ENCODE measurements around the gene ITGA3. TPM values are rescaled to one million over a fixed set of nuclear protein-coding genes. Genes with fewer than 3 reads are reported as not detected.

The ITGA3 gene
- polyA plus RNA-seq, 2 donors: 38.3 to 41.8 TPM

DNA sequence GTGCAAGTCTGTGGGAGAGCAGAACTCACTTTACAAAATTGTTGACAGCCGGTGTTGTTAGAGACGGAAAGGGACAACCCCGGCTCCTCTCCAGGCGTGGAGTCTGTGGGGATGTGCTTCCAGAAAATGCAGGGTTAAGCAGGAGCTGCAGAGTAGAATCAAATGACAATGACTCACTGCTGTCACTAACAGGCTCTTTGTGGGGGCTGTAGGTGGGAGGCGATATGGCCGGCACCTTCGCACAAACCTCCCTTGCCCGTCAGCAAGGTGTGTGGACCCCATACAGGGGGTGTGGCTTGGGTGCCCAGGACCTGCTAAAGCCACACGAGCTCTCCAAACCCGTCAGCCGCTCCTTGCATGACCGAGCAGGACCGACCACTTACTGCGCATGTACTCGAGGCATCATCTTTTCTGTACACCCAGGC, 45.0 kb downstream of the ITGA3 start:
- Histone ChIP-seq H3K36me3 (ENCODE audit: control insufficient read depth in 2 of 2, insufficient read depth in 2 of 2, low read length in 1 of 2) (peaks cover 5 to 18% of the 10 kb centered on the region in 2 donors), H3K4me3 (ENCODE audit: low read depth in 1 of 2, low read length in 2 of 2) (no peak overlapping the region), H3K27ac (ENCODE audit: low read depth in 2 of 2, low read length in 1 of 2) (peak overlapping the region; percentile 30 to 70), H3K27me3 (ENCODE audit: control insufficient read depth in 1 of 2, insufficient read depth in 2 of 2, low read length in 2 of 2) (no peaks in the 10 kb centered on the region), H3K9me3 (ENCODE audit: control insufficient read depth in 2 of 2, insufficient read depth in 1 of 2, low read depth in 1 of 2, low read length in 1 of 2) (no peaks in the 10 kb centered on the region), H3K4me1 (ENCODE audit: control insufficient read depth in 2 of 2, insufficient read depth in 2 of 2, low read length in 1 of 2) (peaks cover 20 to 33% of the 10 kb centered on the region in 2 donors)
- WGBS, 2 donors: 36 to 42% methylated on average over 15 of the region's 15 CpGs

DNA sequence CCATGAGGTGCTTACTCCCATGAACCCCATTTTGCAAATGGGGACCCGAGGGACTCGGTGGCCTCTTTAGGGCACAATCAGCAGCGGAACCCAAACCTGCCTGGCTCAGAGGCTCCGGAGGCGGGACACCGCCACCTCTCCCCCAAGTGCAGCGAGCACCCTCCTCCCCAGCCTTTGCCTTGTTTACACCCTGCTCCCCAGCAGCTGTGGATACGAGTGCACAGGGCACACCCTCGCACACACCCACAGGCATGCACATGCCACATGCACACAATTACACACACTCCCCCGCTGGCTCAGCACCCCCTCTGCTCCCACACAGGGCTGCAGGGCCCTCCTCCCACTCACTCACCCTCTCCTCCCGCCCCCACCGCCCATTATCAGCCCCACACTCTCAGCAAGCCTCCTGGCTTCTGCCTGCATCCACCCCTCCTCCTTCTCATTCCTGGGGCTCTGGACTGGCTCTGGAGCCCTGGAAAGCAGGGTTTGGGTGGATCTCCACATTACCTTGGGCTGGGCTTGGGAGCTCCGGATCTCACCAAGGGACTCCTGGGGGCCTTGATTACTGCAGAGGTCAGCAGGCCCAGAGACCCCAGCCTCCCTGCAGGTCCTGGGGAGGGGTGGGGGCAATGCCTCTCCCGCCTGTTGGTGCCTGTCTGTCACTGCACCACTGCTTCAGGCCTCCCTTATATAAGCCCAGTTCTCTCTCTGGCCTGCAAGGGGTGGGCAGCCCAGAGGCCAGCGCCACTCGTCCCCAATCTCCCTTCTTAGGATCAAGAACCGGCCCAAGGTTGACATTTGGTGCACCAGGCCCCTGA, 45.6 kb downstream of the ITGA3 start:
- Histone ChIP-seq H3K9me3 (ENCODE audit: control insufficient read depth in 2 of 2, insufficient read depth in 1 of 2, low read depth in 1 of 2, low read length in 1 of 2) (no peaks in the 10 kb centered on the region), H3K4me3 (ENCODE audit: low read depth in 1 of 2, low read length in 2 of 2) (no peak overlapping the region), H3K4me1 (ENCODE audit: control insufficient read depth in 2 of 2, insufficient read depth in 2 of 2, low read length in 1 of 2) (peaks cover 14 to 28% of the 10 kb centered on the region in 2 donors), H3K36me3 (ENCODE audit: control insufficient read depth in 2 of 2, insufficient read depth in 2 of 2, low read length in 1 of 2) (peaks cover 5 to 18% of the 10 kb centered on the region in 2 donors), H3K27ac (ENCODE audit: low read depth in 2 of 2, low read length in 1 of 2) (peak overlapping the region; percentile 62 to 70), H3K27me3 (ENCODE audit: control insufficient read depth in 1 of 2, insufficient read depth in 2 of 2, low read length in 2 of 2) (no peaks in the 10 kb centered on the region)
- WGBS, 2 donors: 34 to 37% methylated on average over 17 of the region's 17 CpGs

DNA sequence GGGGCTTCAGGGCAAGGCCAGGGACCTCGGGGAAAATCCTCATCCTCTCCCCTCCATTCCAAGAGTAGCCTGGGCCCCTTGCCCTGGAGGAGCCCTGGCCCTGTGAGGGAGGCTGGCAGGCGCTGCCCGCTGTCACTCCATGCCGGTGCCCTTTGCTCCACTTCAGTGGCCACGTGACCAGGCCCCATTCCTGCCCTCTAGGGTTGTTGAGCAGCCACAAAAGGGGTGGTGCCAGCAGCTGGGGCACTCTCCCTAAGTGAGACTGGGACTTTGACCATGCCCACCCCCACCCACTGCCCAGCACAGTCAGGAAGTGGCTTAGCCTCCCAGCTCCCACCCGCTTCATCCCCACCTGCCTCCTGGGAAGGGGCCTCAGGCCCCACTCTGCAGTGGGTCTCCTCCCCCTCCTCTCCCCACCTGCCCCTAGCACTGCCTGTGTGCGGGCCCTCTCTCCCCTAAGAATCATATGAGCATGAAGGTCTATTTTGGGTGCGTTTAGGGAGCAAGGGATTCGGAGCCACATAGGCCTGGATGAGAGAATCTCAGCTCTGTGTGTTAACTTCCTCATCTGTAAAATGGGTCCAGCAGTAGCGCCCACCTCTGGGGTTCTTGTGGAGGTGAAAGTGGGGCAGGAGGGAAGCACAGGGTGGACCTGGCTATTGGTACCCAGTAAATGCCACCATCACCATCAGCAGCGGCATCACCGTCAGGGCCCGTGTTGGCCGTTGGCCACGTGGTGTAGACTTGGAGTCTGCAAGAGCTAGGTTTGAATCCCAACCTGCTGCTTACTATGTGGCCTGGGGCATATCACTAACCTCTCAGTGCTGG, 46.5 kb downstream of the ITGA3 start:
- 61 to 67% methylated on average over 15 of the region's 15 CpGs for WGBS, 2 donors
- Histone ChIP-seq H3K4me1 (ENCODE audit: control insufficient read depth in 2 of 2, insufficient read depth in 2 of 2, low read length in 1 of 2) (peaks cover 14 to 27% of the 10 kb centered on the region in 2 donors), H3K27me3 (ENCODE audit: control insufficient read depth in 1 of 2, insufficient read depth in 2 of 2, low read length in 2 of 2) (no peaks in the 10 kb centered on the region), H3K9me3 (ENCODE audit: control insufficient read depth in 2 of 2, insufficient read depth in 1 of 2, low read depth in 1 of 2, low read length in 1 of 2) (no peaks in the 10 kb centered on the region), H3K36me3 (ENCODE audit: control insufficient read depth in 2 of 2, insufficient read depth in 2 of 2, low read length in 1 of 2) (peaks cover 5 to 22% of the 10 kb centered on the region in 2 donors), H3K27ac (ENCODE audit: low read depth in 2 of 2, low read length in 1 of 2) (peak overlapping the region; percentile 62 to 70), H3K4me3 (ENCODE audit: low read depth in 1 of 2, low read length in 2 of 2) (no peak overlapping the region)

DNA sequence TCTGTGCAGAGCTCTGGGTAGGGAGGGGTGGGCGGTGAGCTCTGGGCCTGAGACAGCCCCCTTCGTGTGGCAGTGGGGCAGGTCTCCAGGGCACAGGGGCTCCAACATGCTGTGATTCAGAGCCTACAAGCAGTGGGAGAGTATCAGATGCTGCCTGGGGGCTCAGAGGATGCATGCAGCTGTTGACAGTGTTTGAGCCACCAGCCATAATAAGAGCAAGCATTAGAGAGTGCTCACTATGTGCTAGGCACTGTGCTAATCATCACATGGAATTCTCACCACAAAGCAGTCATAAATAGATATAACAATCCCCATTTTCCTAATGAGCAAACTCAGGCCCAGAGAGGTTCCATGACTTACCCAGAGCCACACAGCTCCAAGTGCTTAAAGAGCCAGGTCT, 47.3 kb downstream of the ITGA3 start:
- no peaks in the 10 kb centered on the region for H3K9me3 ChIP-seq (ENCODE audit: control insufficient read depth in 2 of 2, insufficient read depth in 1 of 2, low read depth in 1 of 2, low read length in 1 of 2)
- WGBS, 2 donors: 71 to 78% methylated on average over 2 of the region's 2 CpGs
- H3K27me3 ChIP-seq (ENCODE audit: control insufficient read depth in 1 of 2, insufficient read depth in 2 of 2, low read length in 2 of 2): no peaks in the 10 kb centered on the region
- peaks cover 5 to 18% of the 10 kb centered on the region in 2 donors for H3K36me3 ChIP-seq (ENCODE audit: control insufficient read depth in 2 of 2, insufficient read depth in 2 of 2, low read length in 1 of 2)
- H3K27ac ChIP-seq (ENCODE audit: low read depth in 2 of 2, low read length in 1 of 2): no peak overlapping the region
- H3K4me3 ChIP-seq (ENCODE audit: low read depth in 1 of 2, low read length in 2 of 2): no peak overlapping the region
- peaks cover 14 to 32% of the 10 kb centered on the region in 2 donors for H3K4me1 ChIP-seq (ENCODE audit: control insufficient read depth in 2 of 2, insufficient read depth in 2 of 2, low read length in 1 of 2)

DNA sequence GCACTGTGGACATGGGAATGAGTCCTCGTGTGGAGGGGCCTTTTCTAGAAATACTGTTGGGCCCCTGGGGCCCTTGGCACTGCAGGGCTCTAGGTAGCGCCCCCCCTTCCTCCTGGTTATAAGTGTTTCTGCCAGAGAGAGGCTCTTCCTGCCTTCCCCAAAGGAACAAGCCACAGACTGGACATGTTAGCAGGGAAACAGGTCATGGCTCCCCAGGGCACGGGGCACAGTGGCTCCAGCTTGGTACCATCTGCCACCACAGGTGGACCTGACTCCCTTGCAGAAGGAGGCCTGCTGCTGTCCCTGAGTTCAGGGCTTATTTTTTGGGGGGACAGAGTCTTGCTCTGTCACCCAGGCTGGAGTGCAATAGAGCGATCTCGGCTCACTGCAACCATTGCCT, 48.0 kb downstream of the ITGA3 start:
- H3K27ac ChIP-seq (ENCODE audit: low read depth in 2 of 2, low read length in 1 of 2): no peak overlapping the region
- peaks cover 14 to 30% of the 10 kb centered on the region in 2 donors for H3K4me1 ChIP-seq (ENCODE audit: control insufficient read depth in 2 of 2, insufficient read depth in 2 of 2, low read length in 1 of 2)
- H3K9me3 ChIP-seq (ENCODE audit: control insufficient read depth in 2 of 2, insufficient read depth in 1 of 2, low read depth in 1 of 2, low read length in 1 of 2): no peaks in the 10 kb centered on the region
- H3K4me3 ChIP-seq (ENCODE audit: low read depth in 1 of 2, low read length in 2 of 2): no peak overlapping the region
- H3K27me3 ChIP-seq (ENCODE audit: control insufficient read depth in 1 of 2, insufficient read depth in 2 of 2, low read length in 2 of 2): no peaks in the 10 kb centered on the region
- WGBS, 2 donors: 93 to 95% methylated on average over 5 of the region's 5 CpGs
- H3K36me3 ChIP-seq (ENCODE audit: control insufficient read depth in 2 of 2, insufficient read depth in 2 of 2, low read length in 1 of 2): peaks cover 5 to 14% of the 10 kb centered on the region in 2 donors

DNA sequence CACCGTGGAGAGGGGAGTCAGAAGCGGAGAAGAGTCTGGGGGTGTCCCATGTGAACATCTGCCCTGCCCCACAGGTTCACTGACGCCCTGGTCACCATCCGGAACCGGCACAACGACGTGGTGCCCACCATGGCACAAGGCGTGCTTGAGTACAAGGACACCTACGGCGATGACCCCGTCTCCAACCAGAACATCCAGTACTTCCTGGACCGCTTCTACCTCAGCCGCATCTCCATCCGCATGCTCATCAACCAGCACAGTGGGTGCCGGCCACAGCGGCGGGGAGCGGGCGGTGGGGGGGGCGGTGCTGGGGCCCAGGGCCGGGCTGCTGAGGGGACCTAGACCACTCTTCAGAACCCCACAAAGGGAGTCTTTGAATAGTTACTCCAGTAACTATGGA, 49.9 kb downstream of the ITGA3 start:
- H3K36me3 ChIP-seq (ENCODE audit: control insufficient read depth in 2 of 2, insufficient read depth in 2 of 2, low read length in 1 of 2): peaks cover 8 to 20% of the 10 kb centered on the region in 2 donors
- H3K4me3 ChIP-seq (ENCODE audit: low read depth in 1 of 2, low read length in 2 of 2): no peak overlapping the region
- no peaks in the 10 kb centered on the region for H3K27me3 ChIP-seq (ENCODE audit: control insufficient read depth in 1 of 2, insufficient read depth in 2 of 2, low read length in 2 of 2)
- no peaks in the 10 kb centered on the region for H3K9me3 ChIP-seq (ENCODE audit: control insufficient read depth in 2 of 2, insufficient read depth in 1 of 2, low read depth in 1 of 2, low read length in 1 of 2)
- peaks cover 14 to 27% of the 10 kb centered on the region in 2 donors for H3K4me1 ChIP-seq (ENCODE audit: control insufficient read depth in 2 of 2, insufficient read depth in 2 of 2, low read length in 1 of 2)
- H3K27ac ChIP-seq (ENCODE audit: low read depth in 2 of 2, low read length in 1 of 2): no peak overlapping the region
- WGBS, 2 donors: 90 to 95% methylated on average over 21 of the region's 21 CpGs

DNA sequence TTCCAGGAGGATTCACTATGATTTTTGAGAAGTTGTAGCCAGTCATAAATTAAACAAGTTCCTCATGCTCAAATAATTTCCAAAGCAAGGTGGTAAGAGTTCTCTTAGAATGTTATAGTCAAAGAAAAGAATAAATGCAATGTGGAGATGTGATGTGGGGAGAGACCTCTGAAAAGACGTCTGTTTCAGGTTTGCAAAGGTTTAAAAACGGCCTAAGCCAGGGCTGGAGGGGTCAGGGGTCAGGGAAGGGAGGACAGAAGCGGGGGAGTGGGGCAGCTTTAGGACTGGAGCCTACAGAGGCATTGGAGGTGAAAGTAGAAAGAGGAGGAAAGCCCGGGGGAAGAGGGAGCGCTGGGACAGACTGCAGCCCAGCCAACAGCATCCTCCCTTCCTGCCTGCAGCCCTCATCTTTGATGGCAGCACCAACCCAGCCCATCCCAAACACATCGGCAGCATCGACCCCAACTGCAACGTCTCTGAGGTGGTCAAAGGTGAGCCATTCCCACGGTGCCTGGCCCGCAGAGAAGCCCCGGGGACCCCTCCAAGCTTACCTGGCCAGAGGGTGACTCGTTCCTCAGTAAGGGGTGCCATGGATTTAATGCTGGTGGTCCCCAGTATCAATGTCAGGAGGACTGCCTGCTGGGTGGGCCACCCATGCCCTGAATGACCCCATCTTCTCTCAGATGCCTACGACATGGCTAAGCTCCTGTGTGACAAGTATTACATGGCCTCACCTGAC, 50.7 kb downstream of the ITGA3 start:
- 71 to 74% methylated on average over 13 of the region's 13 CpGs for WGBS, 2 donors
- Histone ChIP-seq H3K36me3 (ENCODE audit: control insufficient read depth in 2 of 2, insufficient read depth in 2 of 2, low read length in 1 of 2) (peaks cover 8 to 20% of the 10 kb centered on the region in 2 donors), H3K27me3 (ENCODE audit: control insufficient read depth in 1 of 2, insufficient read depth in 2 of 2, low read length in 2 of 2) (no peaks in the 10 kb centered on the region)

DNA sequence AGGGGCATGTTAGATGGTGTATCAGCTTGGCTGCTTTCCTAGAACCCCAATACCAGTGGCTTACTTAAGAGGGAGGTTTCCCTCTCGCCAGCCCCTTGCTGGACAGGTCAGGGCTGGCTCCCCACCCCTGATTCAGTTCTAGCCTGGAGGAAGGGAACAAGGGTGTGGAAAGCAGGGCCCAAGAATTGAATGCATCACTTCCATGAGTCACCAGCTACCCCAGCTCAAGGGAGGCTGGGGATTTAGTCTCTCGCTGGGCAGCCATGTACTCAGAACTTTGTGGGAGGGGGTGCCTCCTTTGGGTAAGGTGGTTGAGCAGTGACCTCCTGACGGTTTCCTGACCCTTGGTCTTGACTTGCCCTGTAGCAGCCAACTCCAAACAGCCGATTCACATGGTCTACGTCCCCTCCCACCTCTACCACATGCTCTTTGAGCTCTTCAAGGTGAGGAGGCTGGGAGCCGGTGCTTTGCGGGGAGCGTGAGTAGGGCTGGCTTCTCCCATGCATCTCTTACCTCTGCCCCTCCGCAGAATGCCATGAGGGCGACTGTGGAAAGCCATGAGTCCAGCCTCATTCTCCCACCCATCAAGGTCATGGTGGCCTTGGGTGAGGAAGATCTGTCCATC, 52.0 kb downstream of the ITGA3 start:
- peaks cover 6 to 18% of the 10 kb centered on the region in 2 donors for H3K4me1 ChIP-seq (ENCODE audit: control insufficient read depth in 2 of 2, insufficient read depth in 2 of 2, low read length in 1 of 2)
- peak overlapping the region in 1 of 2 donors; percentile 27 for H3K27ac ChIP-seq (ENCODE audit: low read depth in 2 of 2, low read length in 1 of 2)
- WGBS, 2 donors: 82 to 86% methylated on average over 10 of the region's 10 CpGs
- H3K36me3 ChIP-seq (ENCODE audit: control insufficient read depth in 2 of 2, insufficient read depth in 2 of 2, low read length in 1 of 2): peaks cover 8 to 20% of the 10 kb centered on the region in 2 donors
- no peaks in the 10 kb centered on the region for H3K27me3 ChIP-seq (ENCODE audit: control insufficient read depth in 1 of 2, insufficient read depth in 2 of 2, low read length in 2 of 2)
- no peak overlapping the region for H3K4me3 ChIP-seq (ENCODE audit: low read depth in 1 of 2, low read length in 2 of 2)
- no peaks in the 10 kb centered on the region for H3K9me3 ChIP-seq (ENCODE audit: control insufficient read depth in 2 of 2, insufficient read depth in 1 of 2, low read depth in 1 of 2, low read length in 1 of 2)

More for the DNA sequence above, 50.7 kb downstream of the ITGA3 start:
- Histone ChIP-seq H3K4me1 (ENCODE audit: control insufficient read depth in 2 of 2, insufficient read depth in 2 of 2, low read length in 1 of 2) (peaks cover 10 to 21% of the 10 kb centered on the region in 2 donors), H3K9me3 (ENCODE audit: control insufficient read depth in 2 of 2, insufficient read depth in 1 of 2, low read depth in 1 of 2, low read length in 1 of 2) (no peaks in the 10 kb centered on the region), H3K27ac (ENCODE audit: low read depth in 2 of 2, low read length in 1 of 2) (no peak overlapping the region), H3K4me3 (ENCODE audit: low read depth in 1 of 2, low read length in 2 of 2) (no peak overlapping the region)

DNA sequence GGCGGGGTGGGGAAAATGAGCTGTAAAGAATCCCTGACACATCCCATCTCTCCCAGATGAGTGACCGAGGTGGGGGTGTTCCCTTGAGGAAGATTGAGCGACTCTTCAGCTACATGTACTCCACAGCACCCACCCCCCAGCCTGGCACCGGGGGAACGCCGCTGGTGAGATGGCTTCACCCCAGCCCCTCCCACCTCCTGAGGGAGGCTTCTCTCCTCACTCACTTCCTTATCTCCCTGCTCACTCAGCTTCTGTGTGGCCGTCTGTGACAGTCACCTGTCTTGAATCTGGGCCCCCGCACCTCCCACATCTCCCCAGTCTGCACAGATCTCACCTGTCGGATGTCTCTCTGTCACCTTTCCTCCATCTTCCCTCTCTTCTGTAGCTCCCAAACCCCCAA, 52.6 kb downstream of the ITGA3 start:
- no peak overlapping the region for H3K27ac ChIP-seq (ENCODE audit: low read depth in 2 of 2, low read length in 1 of 2)
- H3K4me3 ChIP-seq (ENCODE audit: low read depth in 1 of 2, low read length in 2 of 2): no peak overlapping the region
- no peaks in the 10 kb centered on the region for H3K9me3 ChIP-seq (ENCODE audit: control insufficient read depth in 2 of 2, insufficient read depth in 1 of 2, low read depth in 1 of 2, low read length in 1 of 2)
- peaks cover 8 to 17% of the 10 kb centered on the region in 2 donors for H3K36me3 ChIP-seq (ENCODE audit: control insufficient read depth in 2 of 2, insufficient read depth in 2 of 2, low read length in 1 of 2)
- no peaks in the 10 kb centered on the region for H3K27me3 ChIP-seq (ENCODE audit: control insufficient read depth in 1 of 2, insufficient read depth in 2 of 2, low read length in 2 of 2)
- H3K4me1 ChIP-seq (ENCODE audit: control insufficient read depth in 2 of 2, insufficient read depth in 2 of 2, low read length in 1 of 2): peaks cover 6 to 19% of the 10 kb centered on the region in 2 donors
- WGBS, 2 donors: 86% methylated on average over 8 to 9 of the region's 9 CpGs
